Lower leg skin (tissue), 4 donors: ENCODE measurements around the gene RAPH1. TPM values are rescaled to one million over a fixed set of nuclear protein-coding genes. Genes with fewer than 3 reads are reported as not detected.
A peak's percentile ranks its signal among the peaks of the same experiment; 100 is the strongest.

Experiments used
- DNase-seq, 2 donors: peaks; one replicate each; pipeline ENCODE4 v3.0.0-alpha.2; 2019; ENCODE audit warnings: low spot score in 2 of 2
- H3K4me3 ChIP-seq: fragments of 200-600 bp; sonication (generic); 2 replicates; pipeline ENCODE4 v1.5.1; 2017; ENCODE audit warnings: mild to moderate bottlenecking, low read depth; ENCODE audit not compliant: poor library complexity, severe bottlenecking
- POLR2A ChIP-seq, 2 donors: fragments of 450-650 bp; IDR thresholded peaks; one replicate each; pipeline ENCODE4 v1.6.1; 2016 to 2017; ENCODE audit warnings: antibody characterized with exemption in 2 of 2, mild to moderate bottlenecking in 1 of 2, moderate library complexity in 1 of 2
- WGBS, 2 donors: methylation state at CpG; one replicate each; pipeline ENCODE4 v1.1.5; 2018; 5-methylcytosine and 5-hydroxymethylcytosine counted together
- intact Hi-C: fragments of 100-400 bp; cut with DNase I; formaldehyde crosslinking; loops from one replicate; pipeline ENCODE4 v1.15.0; 2023; ENCODE audit warnings: low total_unique reads
- total RNA-seq, 4 donors: library from RNA; depleted of rRNA; stranded (reverse); fragments of >200 nt; gene quantifications; one replicate each; pipeline ENCODE4 v1.1.0, GENCODE V29; 2016
- TF ChIP-seq, protein P1 (sequence below), 3 donors: fragments of 450-650 bp; IDR thresholded peaks; one replicate each; pipeline ENCODE4 v1.5.1; 2016; ENCODE audit warnings: antibody characterized with exemption in 3 of 3, mild to moderate bottlenecking in 3 of 3, moderate library complexity in 2 of 3

Gene RAPH1
- total RNA-seq, 4 donors from 2014 or later = 32.2 to 148 (median 67.7) TPM

DNA sequence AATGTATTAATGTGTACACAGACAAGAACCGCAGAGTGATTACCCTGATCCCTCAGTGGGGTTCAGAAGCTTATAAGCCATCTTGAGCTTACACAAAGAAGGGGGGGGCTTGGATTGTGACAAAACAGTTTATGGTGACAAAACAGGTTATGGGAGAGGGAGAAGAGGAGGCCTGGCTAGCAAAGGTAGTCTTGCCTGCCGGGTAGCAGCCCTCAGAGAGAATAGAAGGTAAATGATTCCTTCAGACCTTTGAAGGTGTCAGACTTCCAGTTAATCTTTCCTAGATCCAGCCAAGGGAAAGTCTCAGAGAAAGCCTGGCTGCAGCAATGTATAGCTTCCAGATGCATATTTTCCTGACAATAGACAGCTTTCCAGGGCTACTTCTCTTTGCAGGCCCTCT is 44.6 kb upstream of the RAPH1 start:
- WGBS, 2 donors = 60 to 65% methylated on average over 2 of the region's 2 CpGs
- DNase-seq = no peak
- intact Hi-C loops = no loop called here
- TF ChIP-seq, protein P1, sequence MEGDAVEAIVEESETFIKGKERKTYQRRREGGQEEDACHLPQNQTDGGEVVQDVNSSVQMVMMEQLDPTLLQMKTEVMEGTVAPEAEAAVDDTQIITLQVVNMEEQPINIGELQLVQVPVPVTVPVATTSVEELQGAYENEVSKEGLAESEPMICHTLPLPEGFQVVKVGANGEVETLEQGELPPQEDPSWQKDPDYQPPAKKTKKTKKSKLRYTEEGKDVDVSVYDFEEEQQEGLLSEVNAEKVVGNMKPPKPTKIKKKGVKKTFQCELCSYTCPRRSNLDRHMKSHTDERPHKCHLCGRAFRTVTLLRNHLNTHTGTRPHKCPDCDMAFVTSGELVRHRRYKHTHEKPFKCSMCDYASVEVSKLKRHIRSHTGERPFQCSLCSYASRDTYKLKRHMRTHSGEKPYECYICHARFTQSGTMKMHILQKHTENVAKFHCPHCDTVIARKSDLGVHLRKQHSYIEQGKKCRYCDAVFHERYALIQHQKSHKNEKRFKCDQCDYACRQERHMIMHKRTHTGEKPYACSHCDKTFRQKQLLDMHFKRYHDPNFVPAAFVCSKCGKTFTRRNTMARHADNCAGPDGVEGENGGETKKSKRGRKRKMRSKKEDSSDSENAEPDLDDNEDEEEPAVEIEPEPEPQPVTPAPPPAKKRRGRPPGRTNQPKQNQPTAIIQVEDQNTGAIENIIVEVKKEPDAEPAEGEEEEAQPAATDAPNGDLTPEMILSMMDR (IDR thresholded peaks at IDR 0.05) = no peak
- no peak for TF ChIP-seq POLR2A (IDR thresholded peaks at IDR 0.05)
- no peak overlapping the region for H3K4me3 ChIP-seq

DNA sequence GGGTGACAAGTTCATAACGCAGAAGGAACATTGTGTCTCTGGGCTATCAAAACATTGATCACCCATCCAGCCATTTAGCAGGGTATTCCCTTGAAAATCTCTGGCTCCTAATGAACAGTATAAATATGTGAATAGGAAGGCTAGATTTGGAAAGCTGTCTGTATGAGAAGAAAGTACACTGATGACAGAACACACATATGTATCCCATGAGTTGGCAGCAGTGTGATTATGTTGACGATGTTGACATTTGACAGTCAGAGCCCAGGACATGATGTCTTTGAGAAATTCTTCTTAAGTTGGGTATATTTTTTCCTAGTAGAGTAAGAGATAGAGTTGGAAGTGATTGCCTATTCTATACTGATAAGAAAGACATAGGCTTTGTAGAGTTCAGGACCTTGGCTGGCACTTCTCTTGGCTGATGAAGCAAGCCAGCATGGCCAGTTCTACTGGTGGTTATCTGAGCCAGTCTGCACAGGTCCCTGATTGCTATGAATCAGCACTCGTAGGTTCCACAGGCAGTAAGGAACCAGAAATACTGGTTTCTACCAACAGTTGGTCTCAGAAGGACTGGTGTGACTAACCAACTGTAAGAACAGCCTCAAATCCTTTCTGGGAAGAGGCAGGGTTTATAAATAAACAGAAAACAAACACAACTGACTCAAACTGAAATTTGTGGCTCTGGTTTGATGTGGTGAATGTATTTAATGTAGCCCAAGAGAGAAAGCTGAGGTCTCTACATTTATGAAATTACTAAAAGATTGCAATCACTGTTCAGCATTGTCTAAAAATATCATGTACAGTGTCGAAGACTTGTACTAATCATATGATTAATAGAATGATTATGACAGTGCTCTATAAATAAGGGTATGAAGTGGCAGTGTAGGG is 43.9 kb upstream of the RAPH1 start:
- DNase-seq = peak in 1 of 2 donors; percentile 72
- TF ChIP-seq POLR2A (IDR thresholded peaks at IDR 0.05) = no peak
- TF ChIP-seq, protein P1 (IDR thresholded peaks at IDR 0.05) = no peak
- H3K4me3 ChIP-seq = no peak overlapping the region
- WGBS, 2 donors = 42 to 44% methylated on average over 4 of the region's 4 CpGs
- intact Hi-C loops = no loop called here

DNA sequence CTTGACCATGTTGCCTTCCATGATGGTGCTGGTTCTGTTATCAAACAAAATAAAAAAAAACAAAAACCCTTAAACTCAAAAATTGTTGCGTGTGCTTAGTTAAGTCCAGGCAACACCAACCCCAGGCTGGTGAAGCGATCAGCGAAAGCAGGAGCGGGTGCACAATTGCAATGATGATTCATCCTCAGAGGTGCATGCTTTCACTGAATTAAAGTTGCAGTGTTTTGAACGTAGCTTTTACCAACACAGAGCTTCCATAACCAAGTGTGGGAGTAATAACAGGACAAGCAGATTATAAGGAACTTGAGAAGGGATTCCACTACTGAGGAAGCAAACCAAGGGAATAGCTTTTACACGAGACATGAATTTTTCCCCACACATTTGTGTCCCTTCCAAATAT is 39.7 kb upstream of the RAPH1 start:
- H3K4me3 ChIP-seq = no peak overlapping the region
- TF ChIP-seq, protein P1 (IDR thresholded peaks at IDR 0.05) = no peak
- TF ChIP-seq POLR2A (IDR thresholded peaks at IDR 0.05) = no peak
- DNase-seq = no peak
- intact Hi-C loops = no loop called here
- WGBS, 2 donors = 39 to 52% methylated on average over 6 of the region's 6 CpGs

DNA sequence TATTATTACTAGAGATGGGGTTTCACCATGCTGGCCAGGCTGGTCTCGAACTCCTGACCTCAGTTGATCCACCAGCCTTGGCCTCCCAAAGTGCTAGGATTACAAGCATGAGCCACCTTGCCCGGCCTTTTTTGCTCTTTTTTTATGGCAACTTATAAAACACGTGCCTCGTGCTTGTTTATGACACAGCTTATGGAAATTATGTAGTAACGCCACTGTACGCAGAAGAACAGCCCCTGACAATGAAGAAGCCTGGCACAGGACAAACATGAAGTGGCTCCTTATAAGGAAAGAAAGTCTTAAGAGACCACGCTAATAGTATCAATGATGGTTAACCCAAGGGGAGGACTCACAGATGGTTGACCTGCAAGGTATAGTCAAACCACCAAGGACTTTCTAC is 37.2 kb upstream of the RAPH1 start:
- TF ChIP-seq POLR2A (IDR thresholded peaks at IDR 0.05) = no peak
- WGBS, 2 donors = 85 to 96% methylated on average over 7 of the region's 7 CpGs
- no peak overlapping the region for H3K4me3 ChIP-seq
- intact Hi-C loops = no loop called here
- DNase-seq = no peak

DNA sequence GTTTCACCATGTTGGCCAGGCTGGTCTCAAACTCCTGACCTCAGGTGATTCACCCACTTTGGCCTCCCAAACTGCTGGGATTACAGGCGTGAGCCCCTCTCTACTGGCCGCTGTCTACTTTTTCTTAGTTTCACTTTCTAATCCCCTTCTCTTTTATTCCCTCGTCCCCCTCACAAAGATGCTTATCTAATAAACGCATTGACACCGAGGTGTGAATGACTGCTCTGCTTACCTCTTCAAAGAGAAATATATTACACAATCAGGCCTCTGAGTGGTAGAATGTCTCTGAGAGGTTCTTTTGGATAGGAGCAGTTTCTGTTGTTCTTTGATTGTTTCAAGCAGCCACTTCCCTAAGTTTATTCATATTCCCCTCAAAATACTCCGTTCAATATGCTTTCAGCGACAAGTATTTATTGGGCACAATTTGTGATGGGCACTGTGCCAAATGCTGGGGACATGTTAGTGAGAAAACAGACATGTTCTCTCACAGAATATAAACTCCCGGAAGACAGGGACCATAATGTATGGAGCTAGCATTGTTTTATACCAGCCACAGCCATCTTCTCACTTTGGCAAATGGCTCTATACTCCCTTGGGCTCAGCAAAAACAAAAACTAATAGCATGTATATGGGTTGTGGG is 34.7 kb upstream of the RAPH1 start:
- no peak overlapping the region for H3K4me3 ChIP-seq
- DNase-seq = no peak
- TF ChIP-seq, protein P1 (IDR thresholded peaks at IDR 0.05) = no peak
- no peak for TF ChIP-seq POLR2A (IDR thresholded peaks at IDR 0.05)
- 69 to 78% methylated on average over 8 of the region's 8 CpGs for WGBS, 2 donors
- intact Hi-C loops = no loop called here

DNA sequence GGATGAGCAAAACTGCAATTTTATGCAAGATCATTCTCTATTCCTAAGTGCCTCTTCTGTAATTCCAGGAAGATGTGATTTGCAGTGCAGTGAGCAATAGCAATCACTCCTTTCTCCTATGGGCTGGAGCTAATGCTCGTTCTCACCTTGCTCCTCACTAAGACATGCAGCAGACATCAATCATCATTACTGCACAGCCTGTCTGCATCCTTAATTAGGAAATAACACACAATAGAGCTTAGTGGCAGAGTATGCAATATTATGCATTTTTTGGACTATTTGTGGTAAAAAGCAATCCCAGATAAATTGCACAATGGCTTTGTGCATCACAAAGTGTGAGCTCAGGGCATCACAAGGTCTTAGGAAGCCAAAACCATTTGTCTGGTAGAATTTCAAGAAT is 32.6 kb upstream of the RAPH1 start:
- 55 to 58% methylated on average over 1 of the region's 1 CpG for WGBS, 2 donors
- no peak for TF ChIP-seq POLR2A (IDR thresholded peaks at IDR 0.05)
- TF ChIP-seq, protein P1 (IDR thresholded peaks at IDR 0.05) = no peak
- intact Hi-C loops = no loop called here
- no peak for DNase-seq
- H3K4me3 ChIP-seq = no peak overlapping the region
